ENCODE results near the gene RABGAP1L. TPM values are rescaled to one million over a fixed set of nuclear protein-coding genes. Genes with fewer than 3 reads are reported as not detected.

Gene RABGAP1L
- total and polyA plus RNA-seq, 10 of the 15 experiments (the other 5 are each of a cell fraction or from before 2014, with no cell fraction given), result 5.8 to 194 (median 113) TPM

GRCh38 chr1:174998569-174999215 lies 839.4 kb downstream of the RABGAP1L start (continued):
- TF ChIP-seq, protein P1, sequence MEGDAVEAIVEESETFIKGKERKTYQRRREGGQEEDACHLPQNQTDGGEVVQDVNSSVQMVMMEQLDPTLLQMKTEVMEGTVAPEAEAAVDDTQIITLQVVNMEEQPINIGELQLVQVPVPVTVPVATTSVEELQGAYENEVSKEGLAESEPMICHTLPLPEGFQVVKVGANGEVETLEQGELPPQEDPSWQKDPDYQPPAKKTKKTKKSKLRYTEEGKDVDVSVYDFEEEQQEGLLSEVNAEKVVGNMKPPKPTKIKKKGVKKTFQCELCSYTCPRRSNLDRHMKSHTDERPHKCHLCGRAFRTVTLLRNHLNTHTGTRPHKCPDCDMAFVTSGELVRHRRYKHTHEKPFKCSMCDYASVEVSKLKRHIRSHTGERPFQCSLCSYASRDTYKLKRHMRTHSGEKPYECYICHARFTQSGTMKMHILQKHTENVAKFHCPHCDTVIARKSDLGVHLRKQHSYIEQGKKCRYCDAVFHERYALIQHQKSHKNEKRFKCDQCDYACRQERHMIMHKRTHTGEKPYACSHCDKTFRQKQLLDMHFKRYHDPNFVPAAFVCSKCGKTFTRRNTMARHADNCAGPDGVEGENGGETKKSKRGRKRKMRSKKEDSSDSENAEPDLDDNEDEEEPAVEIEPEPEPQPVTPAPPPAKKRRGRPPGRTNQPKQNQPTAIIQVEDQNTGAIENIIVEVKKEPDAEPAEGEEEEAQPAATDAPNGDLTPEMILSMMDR (IDR thresholded peaks at IDR 0.05 in 2 of 3, conservative IDR thresholded peaks at IDR 0.05 in 1 of 3; ENCODE audit: control insufficient read depth in 2 of 3, extremely low read depth in 1 of 3, insufficient read depth in 1 of 3, low read depth in 3 of 3, low read length in 3 of 3), result peak; percentile 73 to 86 (median 83); a peak in 5 of 6 replicates
- no peak for TF ChIP-seq GABPA (IDR thresholded peaks at IDR 0.05; ENCODE audit: low read depth)
- peak; percentile 56; the same call in 1 of the 2 replicates for TF ChIP-seq NFIC (IDR thresholded peaks at IDR 0.05; ENCODE audit: low read depth, low read length)
- peak; percentile 42; the same call in 1 of the 2 replicates for TF ChIP-seq ZNF24 (IDR thresholded peaks at IDR 0.05)
- TF ChIP-seq CBX3 (IDR thresholded peaks at IDR 0.05; ENCODE audit: borderline replicate concordance, low read depth), result no peak
- peak; percentile 51; the same call in 1 of the 2 replicates for TF ChIP-seq YY1 (IDR thresholded peaks at IDR 0.05; ENCODE audit: low read depth, low read length)
- TF ChIP-seq POLR2AphosphoS2 (IDR thresholded peaks at IDR 0.05; ENCODE audit: low read depth, low read length), result 0 out of 2 replicates have a peak, but pooled peaks have one; percentile 8
- no peak for TF ChIP-seq EGR1 (IDR thresholded peaks at IDR 0.05; ENCODE audit: borderline replicate concordance in 1 of 2, low read depth in 2 of 2, low read length in 2 of 2)
- TF ChIP-seq SIN3A (IDR thresholded peaks at IDR 0.05; ENCODE audit: low read depth, low read length), result peak; percentile 16; the same call in 1 of the 2 replicates
- TF ChIP-seq, protein P2, sequence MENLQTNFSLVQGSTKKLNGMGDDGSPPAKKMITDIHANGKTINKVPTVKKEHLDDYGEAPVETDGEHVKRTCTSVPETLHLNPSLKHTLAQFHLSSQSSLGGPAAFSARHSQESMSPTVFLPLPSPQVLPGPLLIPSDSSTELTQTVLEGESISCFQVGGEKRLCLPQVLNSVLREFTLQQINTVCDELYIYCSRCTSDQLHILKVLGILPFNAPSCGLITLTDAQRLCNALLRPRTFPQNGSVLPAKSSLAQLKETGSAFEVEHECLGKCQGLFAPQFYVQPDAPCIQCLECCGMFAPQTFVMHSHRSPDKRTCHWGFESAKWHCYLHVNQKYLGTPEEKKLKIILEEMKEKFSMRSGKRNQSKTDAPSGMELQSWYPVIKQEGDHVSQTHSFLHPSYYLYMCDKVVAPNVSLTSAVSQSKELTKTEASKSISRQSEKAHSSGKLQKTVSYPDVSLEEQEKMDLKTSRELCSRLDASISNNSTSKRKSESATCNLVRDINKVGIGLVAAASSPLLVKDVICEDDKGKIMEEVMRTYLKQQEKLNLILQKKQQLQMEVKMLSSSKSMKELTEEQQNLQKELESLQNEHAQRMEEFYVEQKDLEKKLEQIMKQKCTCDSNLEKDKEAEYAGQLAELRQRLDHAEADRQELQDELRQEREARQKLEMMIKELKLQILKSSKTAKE (IDR thresholded peaks at IDR 0.05; ENCODE audit: low read depth, poor library complexity, severe bottlenecking), result peak; percentile 13
- TF ChIP-seq, protein P3, sequence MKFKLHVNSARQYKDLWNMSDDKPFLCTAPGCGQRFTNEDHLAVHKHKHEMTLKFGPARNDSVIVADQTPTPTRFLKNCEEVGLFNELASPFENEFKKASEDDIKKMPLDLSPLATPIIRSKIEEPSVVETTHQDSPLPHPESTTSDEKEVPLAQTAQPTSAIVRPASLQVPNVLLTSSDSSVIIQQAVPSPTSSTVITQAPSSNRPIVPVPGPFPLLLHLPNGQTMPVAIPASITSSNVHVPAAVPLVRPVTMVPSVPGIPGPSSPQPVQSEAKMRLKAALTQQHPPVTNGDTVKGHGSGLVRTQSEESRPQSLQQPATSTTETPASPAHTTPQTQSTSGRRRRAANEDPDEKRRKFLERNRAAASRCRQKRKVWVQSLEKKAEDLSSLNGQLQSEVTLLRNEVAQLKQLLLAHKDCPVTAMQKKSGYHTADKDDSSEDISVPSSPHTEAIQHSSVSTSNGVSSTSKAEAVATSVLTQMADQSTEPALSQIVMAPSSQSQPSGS (IDR thresholded peaks at IDR 0.05; ENCODE audit: low read length), result 0 out of 2 replicates have a peak, but pooled peaks have one; percentile 13
- TF ChIP-seq PKNOX1 (IDR thresholded peaks at IDR 0.05), result peak; percentile 72
- peak in 1 of 2 experiments; percentile 7; a peak in 1 of 4 replicates for TF ChIP-seq EP300 (IDR thresholded peaks at IDR 0.05; ENCODE audit: borderline replicate concordance in 1 of 2, control insufficient read depth in 1 of 2, low read depth in 2 of 2, low read length in 2 of 2)
- TF ChIP-seq KAT2A (conservative IDR thresholded peaks at IDR 0.05; ENCODE audit: control insufficient read depth, low read depth, low read length), result no peak
- TF ChIP-seq FOXM1 (IDR thresholded peaks at IDR 0.05; ENCODE audit: low read depth, low read length), result 0 out of 2 replicates have a peak, but pooled peaks have one; percentile 18
- TF ChIP-seq NR2C1 (IDR thresholded peaks at IDR 0.05), result no peak
- TF ChIP-seq MXI1 (IDR thresholded peaks at IDR 0.05; ENCODE audit: low read depth, low read length), result 0 out of 2 replicates have a peak, but pooled peaks have one; percentile 45
- peak; percentile 81; the same call in 1 of the 2 replicates for TF ChIP-seq SMC3 (IDR thresholded peaks at IDR 0.05; ENCODE audit: borderline replicate concordance, low read length)
- no peak for TF ChIP-seq TARDBP (IDR thresholded peaks at IDR 0.05; ENCODE audit: borderline replicate concordance)
- 0 out of 3 replicates have a peak, but pooled peaks have one; percentile 32 for TF ChIP-seq POU2F2 (IDR thresholded peaks at IDR 0.05; ENCODE audit: borderline replicate concordance, low read depth, low read length)
- TF ChIP-seq RUNX3 (IDR thresholded peaks at IDR 0.05; ENCODE audit: low read length), result peak; percentile 62; the same call in 1 of the 2 replicates
- TF ChIP-seq NR2C2 (IDR thresholded peaks at IDR 0.05; ENCODE audit: borderline replicate concordance, control insufficient read depth, insufficient read length, low read depth), result no peak
- no peak for TF ChIP-seq STAT3 (IDR thresholded peaks at IDR 0.05; ENCODE audit: low read depth, low read length)

All from GM12878 (cell line).